Retinal pigment epithelial cell (primary cell): ENCODE results near the gene AFP.

Experiments used
- DNase-seq: peaks from one replicate; pipeline ENCODE4 v3.0.0-alpha.2; 2010; ENCODE audit warnings: low read depth
- H3K4me3 ChIP-seq: 2 replicates; pipeline ENCODE4 v1.5.1; 2011; ENCODE audit warnings: mild to moderate bottlenecking, low read length, control low read depth, moderate library complexity
- TF ChIP-seq, protein P1 (sequence below): conservative IDR thresholded peaks from 2 replicates; pipeline ENCODE4 v1.5.1; 2011; ENCODE audit warnings: low read depth, low read length, control low read depth, inconsistent platforms

Gene AFP

DNA sequence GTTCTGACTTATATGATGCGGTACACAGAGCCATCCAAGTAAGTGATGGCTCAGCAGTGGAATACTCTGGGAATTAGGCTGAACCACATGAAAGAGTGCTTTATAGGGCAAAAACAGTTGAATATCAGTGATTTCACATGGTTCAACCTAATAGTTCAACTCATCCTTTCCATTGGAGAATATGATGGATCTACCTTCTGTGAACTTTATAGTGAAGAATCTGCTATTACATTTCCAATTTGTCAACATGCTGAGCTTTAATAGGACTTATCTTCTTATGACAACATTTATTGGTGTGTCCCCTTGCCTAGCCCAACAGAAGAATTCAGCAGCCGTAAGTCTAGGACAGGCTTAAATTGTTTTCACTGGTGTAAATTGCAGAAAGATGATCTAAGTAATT is 15.4 kb upstream of the AFP start:
- TF ChIP-seq, protein P1, sequence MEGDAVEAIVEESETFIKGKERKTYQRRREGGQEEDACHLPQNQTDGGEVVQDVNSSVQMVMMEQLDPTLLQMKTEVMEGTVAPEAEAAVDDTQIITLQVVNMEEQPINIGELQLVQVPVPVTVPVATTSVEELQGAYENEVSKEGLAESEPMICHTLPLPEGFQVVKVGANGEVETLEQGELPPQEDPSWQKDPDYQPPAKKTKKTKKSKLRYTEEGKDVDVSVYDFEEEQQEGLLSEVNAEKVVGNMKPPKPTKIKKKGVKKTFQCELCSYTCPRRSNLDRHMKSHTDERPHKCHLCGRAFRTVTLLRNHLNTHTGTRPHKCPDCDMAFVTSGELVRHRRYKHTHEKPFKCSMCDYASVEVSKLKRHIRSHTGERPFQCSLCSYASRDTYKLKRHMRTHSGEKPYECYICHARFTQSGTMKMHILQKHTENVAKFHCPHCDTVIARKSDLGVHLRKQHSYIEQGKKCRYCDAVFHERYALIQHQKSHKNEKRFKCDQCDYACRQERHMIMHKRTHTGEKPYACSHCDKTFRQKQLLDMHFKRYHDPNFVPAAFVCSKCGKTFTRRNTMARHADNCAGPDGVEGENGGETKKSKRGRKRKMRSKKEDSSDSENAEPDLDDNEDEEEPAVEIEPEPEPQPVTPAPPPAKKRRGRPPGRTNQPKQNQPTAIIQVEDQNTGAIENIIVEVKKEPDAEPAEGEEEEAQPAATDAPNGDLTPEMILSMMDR, result no peak
- H3K4me3 ChIP-seq, result no peak overlapping the region
- DNase-seq, result no peak

DNA sequence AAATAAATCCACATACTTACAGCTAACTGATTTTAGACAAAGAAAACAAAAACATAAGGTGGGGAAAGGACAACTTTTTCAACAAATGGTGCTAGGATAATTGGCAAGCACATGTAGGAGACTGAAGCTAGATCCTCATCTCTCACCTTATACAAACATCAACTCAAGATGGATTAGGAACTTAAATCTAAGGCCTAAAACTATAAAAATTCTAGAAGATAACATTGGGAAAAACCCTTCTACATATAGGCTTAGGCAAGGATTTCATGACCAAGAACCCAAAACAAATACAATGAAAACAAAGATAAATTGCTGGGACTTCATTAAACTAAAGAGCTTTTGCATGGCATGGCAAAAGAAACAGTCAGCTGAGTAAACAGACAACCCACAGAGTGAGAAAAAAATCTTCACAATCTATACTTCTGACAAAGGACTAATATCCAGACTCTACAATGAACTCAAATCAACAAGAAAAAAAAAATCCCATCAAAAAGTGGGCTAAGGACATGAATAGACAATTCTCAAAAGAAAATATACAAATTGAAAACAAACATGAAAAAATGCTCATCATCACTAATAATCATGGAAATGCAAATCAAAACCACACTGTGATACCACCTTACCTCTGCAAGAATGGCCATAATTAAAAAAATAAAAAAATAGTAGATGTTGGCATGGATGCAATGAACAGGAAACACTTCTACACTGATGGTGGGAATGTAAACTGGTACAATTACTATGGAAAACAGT is 14.1 kb upstream of the AFP start:
- no peak for DNase-seq
- no peak overlapping the region for H3K4me3 ChIP-seq
- TF ChIP-seq, protein P1, result no peak

DNA sequence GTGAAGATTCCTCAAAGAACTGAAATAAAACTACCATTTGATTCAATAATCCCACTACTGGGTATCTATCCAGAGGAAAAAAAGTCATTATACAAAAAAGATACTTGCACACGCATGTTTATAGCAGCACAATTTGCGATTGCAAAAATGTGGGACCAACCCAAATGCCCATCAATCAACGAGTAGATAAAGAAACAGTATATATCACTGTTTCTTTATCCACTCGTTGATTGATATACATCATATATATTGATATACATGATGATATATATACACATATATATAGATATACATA is 13.6 kb upstream of the AFP start:
- no peak for DNase-seq
- H3K4me3 ChIP-seq, result no peak overlapping the region
- TF ChIP-seq, protein P1, result no peak

DNA sequence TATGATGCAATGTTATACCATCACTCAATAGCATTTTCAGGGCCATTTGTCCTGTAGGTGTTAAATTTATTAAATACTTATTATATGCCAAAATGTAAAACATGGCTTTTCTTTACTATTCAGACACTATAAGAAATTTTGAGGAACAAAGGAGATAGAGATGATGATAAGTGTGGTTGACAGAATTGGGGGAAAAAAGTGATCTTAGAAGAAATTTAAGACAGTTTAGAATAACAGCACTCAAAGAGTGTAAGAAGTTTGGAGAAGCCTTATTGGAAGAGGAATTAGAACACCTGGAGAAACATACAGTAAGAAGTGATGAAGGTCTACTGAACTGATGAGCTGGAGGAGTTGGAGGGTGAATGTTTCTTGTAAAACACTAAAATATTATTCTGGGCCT is 12.8 kb upstream of the AFP start:
- H3K4me3 ChIP-seq, result no peak overlapping the region
- DNase-seq, result no peak
- TF ChIP-seq, protein P1, result no peak

DNA sequence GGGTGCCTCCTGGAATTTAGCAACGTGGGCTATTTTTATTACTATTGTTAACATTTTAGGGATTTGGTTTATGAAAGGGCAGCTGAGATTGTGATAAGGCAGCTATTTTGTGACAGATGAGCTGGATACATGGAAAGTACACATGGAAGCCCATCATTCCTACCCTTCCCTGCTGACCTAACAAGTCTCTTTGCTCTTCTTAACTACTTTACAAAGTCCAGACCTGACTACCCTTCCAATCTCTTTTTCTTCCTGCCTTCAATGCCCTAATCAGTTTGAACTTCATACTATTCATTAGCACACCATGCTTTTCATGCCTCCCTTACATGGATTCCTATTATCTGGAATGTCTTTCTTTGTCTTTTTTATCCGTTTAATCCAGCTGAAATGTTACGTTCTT is 9.4 kb upstream of the AFP start:
- TF ChIP-seq, protein P1, result no peak
- DNase-seq, result no peak
- H3K4me3 ChIP-seq, result no peak overlapping the region

DNA sequence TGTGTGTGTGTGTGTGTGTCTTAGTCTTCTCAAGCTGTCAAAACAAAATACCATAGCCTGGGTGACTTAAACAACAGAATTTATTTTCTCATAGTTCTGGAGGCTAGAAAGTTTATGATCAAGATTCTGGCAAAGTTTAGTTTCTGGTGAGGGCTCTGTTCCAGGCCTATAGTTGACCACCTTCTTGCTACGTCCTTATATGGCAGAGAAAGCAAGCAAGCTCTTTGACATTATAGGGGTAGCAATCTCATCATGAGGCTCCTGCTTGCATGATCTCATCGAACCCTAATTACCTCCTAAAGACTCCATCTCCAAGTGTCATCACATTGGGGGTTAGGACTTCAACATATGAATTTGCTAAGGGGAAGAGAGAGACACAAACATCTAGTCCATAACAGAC is 6.9 kb upstream of the AFP start:
- DNase-seq, result no peak
- no peak overlapping the region for H3K4me3 ChIP-seq
- TF ChIP-seq, protein P1, result no peak

DNA sequence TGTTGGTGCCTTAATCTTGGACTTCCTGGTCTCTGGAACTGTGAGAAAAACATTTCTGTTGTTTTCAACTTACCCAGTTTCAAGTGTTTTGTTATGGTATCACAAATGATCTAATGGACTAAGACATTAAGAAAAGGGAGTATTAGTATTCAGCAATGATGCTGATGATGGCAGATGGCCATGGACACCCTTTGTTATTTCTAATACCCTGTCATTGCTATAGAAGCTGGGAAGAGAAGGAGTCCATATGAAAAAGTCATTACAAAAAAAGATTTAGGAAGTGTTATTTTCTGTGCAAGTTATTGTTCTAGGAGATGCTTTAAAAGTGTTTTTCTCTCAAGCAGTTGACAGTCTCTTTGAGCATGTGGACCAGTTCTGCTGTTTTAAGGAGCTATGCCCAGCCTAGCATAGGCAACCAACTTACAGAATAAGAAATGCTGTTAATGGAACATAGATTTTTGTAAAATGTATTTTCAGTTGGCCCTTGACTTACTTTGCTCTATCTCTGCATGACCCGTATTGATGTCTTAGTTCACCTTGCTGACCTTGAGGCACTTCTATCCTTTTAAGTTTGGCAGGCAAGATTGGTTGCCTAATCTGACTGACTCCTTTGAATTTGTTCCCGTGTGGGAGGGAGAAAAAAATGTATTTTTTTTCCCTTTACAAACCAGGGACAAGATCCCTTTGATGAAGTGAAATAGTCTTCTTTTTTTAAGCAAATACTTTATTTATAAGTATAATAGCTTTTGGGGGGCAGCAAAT is 6.0 kb upstream of the AFP start:
- DNase-seq, result no peak
- TF ChIP-seq, protein P1, result no peak
- no peak overlapping the region for H3K4me3 ChIP-seq
